MG63 (cell line): ENCODE results near the gene ARHGEF10L. TPM values are rescaled to one million over a fixed set of nuclear protein-coding genes. Genes with fewer than 3 reads are reported as not detected.

Source experiments
- DNase-seq: peaks from one replicate; pipeline ENCODE4 v3.0.0-alpha.2; 2020
- H3K27me3 ChIP-seq: fragments of 250-450 bp; sonication (Bioruptor Pico); 2 replicates; pipeline ENCODE4 v1.5.1; 2020; ENCODE audit warnings: mild to moderate bottlenecking, moderate library complexity
- H3K36me3 ChIP-seq: fragments of 250-450 bp; sonication (Bioruptor Pico); 2 replicates; pipeline ENCODE4 v1.5.1; 2020; ENCODE audit warnings: mild to moderate bottlenecking, moderate library complexity
- H3K4me3 ChIP-seq: fragments of 250-450 bp; sonication (Bioruptor Pico); 2 replicates; pipeline ENCODE4 v1.5.1; 2020; ENCODE audit warnings: mild to moderate bottlenecking, moderate library complexity
- H3K9me3 ChIP-seq: fragments of 250-450 bp; sonication (Bioruptor Pico); 2 replicates; pipeline ENCODE4 v1.5.1; 2020; ENCODE audit warnings: mild to moderate bottlenecking, moderate library complexity
- total RNA-seq: library from RNA; depleted of rRNA; stranded (reverse); fragments of >200 nt; shearing (Covaris generic); gene quantifications from 2 replicates; pipeline ENCODE4 v1.2.3, GENCODE V29; 2014; ENCODE audit warnings: low replicate concordance

Gene ARHGEF10L
- total RNA-seq, 1 experiment from 2014 or later = 15.9 TPM

- no peak for DNase-seq
- Histone ChIP-seq H3K27me3 (no peaks in the 10 kb centered on the region), H3K4me3 (no peak overlapping the region), H3K36me3 (no peaks in the 10 kb centered on the region), H3K9me3 (no peaks in the 10 kb centered on the region)
Observed at GRCh38 chr1:17728123-17728712, 188.7 kb downstream of the ARHGEF10L start.

- no peak overlapping the region for H3K4me3 ChIP-seq
- no peaks in the 10 kb centered on the region for H3K9me3 ChIP-seq
- no peaks in the 10 kb centered on the region for H3K36me3 ChIP-seq
- no peaks in the 10 kb centered on the region for H3K27me3 ChIP-seq
- DNase-seq = no peak
Observed at GRCh38 chr1:17729248-17729647, 189.8 kb downstream of the ARHGEF10L start.

- DNase-seq = no peak
- Histone ChIP-seq H3K4me3 (no peak overlapping the region), H3K36me3 (no peaks in the 10 kb centered on the region), H3K9me3 (no peaks in the 10 kb centered on the region), H3K27me3 (no peaks in the 10 kb centered on the region)
Observed at GRCh38 chr1:17729909-17730308, 190.4 kb downstream of the ARHGEF10L start.

- no peak for DNase-seq
- Histone ChIP-seq H3K36me3 (no peaks in the 10 kb centered on the region), H3K9me3 (no peaks in the 10 kb centered on the region), H3K4me3 (no peak overlapping the region), H3K27me3 (no peaks in the 10 kb centered on the region)
Observed at GRCh38 chr1:17731460-17731859, 192.0 kb downstream of the ARHGEF10L start.

GRCh38 chr1:17732475-17732874 lies 193.0 kb downstream of the ARHGEF10L start:
- Histone ChIP-seq H3K9me3 (no peaks in the 10 kb centered on the region), H3K4me3 (no peak overlapping the region), H3K27me3 (no peaks in the 10 kb centered on the region), H3K36me3 (no peaks in the 10 kb centered on the region)
- peak; percentile 49 for DNase-seq

- Histone ChIP-seq H3K9me3 (no peaks in the 10 kb centered on the region), H3K36me3 (no peaks in the 10 kb centered on the region), H3K27me3 (no peaks in the 10 kb centered on the region), H3K4me3 (no peak overlapping the region)
- no peak for DNase-seq
Observed at GRCh38 chr1:17733661-17734060, 194.2 kb downstream of the ARHGEF10L start.

GRCh38 chr1:17734609-17735008 lies 195.1 kb downstream of the ARHGEF10L start:
- Histone ChIP-seq H3K4me3 (no peak overlapping the region), H3K27me3 (no peaks in the 10 kb centered on the region), H3K9me3 (no peaks in the 10 kb centered on the region), H3K36me3 (no peaks in the 10 kb centered on the region)
- no peak for DNase-seq

GRCh38 chr1:17735348-17735747 lies 195.8 kb downstream of the ARHGEF10L start:
- Histone ChIP-seq H3K4me3 (no peak overlapping the region), H3K9me3 (no peaks in the 10 kb centered on the region), H3K27me3 (no peaks in the 10 kb centered on the region), H3K36me3 (no peaks in the 10 kb centered on the region)
- DNase-seq = no peak

GRCh38 chr1:17735793-17736192 lies 196.3 kb downstream of the ARHGEF10L start:
- Histone ChIP-seq H3K4me3 (no peak overlapping the region), H3K9me3 (no peaks in the 10 kb centered on the region), H3K36me3 (no peaks in the 10 kb centered on the region), H3K27me3 (no peaks in the 10 kb centered on the region)
- no peak for DNase-seq

GRCh38 chr1:17736625-17737024 lies 197.1 kb downstream of the ARHGEF10L start:
- Histone ChIP-seq H3K4me3 (no peak overlapping the region), H3K36me3 (no peaks in the 10 kb centered on the region), H3K27me3 (no peaks in the 10 kb centered on the region), H3K9me3 (no peaks in the 10 kb centered on the region)
- no peak for DNase-seq

- H3K27me3 ChIP-seq = no peaks in the 10 kb centered on the region
- no peak for DNase-seq
- no peak overlapping the region for H3K4me3 ChIP-seq
- H3K36me3 ChIP-seq = no peaks in the 10 kb centered on the region
- no peaks in the 10 kb centered on the region for H3K9me3 ChIP-seq
Observed at GRCh38 chr1:17739050-17739449, 199.6 kb downstream of the ARHGEF10L start.

- no peaks in the 10 kb centered on the region for H3K9me3 ChIP-seq
- H3K36me3 ChIP-seq = no peaks in the 10 kb centered on the region
- DNase-seq = no peak
- no peak overlapping the region for H3K4me3 ChIP-seq
- no peaks in the 10 kb centered on the region for H3K27me3 ChIP-seq
Observed at GRCh38 chr1:17741052-17741451, 201.6 kb downstream of the ARHGEF10L start.

GRCh38 chr1:17742583-17742982 lies 203.1 kb downstream of the ARHGEF10L start:
- Histone ChIP-seq H3K9me3 (no peaks in the 10 kb centered on the region), H3K4me3 (no peak overlapping the region)
- peak; percentile 44 for DNase-seq

GRCh38 chr1:17743008-17743647 lies 203.6 kb downstream of the ARHGEF10L start:
- DNase-seq = no peak
- Histone ChIP-seq H3K4me3 (no peak overlapping the region), H3K36me3 (no peaks in the 10 kb centered on the region), H3K9me3 (no peaks in the 10 kb centered on the region), H3K27me3 (no peaks in the 10 kb centered on the region)

More at GRCh38 chr1:17742583-17742982, 203.1 kb downstream of the ARHGEF10L start:
- H3K27me3 ChIP-seq = no peaks in the 10 kb centered on the region
- H3K36me3 ChIP-seq = no peaks in the 10 kb centered on the region

GRCh38 chr1:17743925-17744324 lies 204.4 kb downstream of the ARHGEF10L start:
- Histone ChIP-seq H3K36me3 (no peaks in the 10 kb centered on the region), H3K4me3 (no peak overlapping the region), H3K27me3 (no peaks in the 10 kb centered on the region), H3K9me3 (no peaks in the 10 kb centered on the region)
- no peak for DNase-seq

- Histone ChIP-seq H3K4me3 (no peak overlapping the region), H3K27me3 (no peaks in the 10 kb centered on the region), H3K36me3 (no peaks in the 10 kb centered on the region), H3K9me3 (no peaks in the 10 kb centered on the region)
- no peak for DNase-seq
Observed at GRCh38 chr1:17744666-17745478, 205.4 kb downstream of the ARHGEF10L start.

- no peak overlapping the region for H3K4me3 ChIP-seq
- H3K27me3 ChIP-seq = no peaks in the 10 kb centered on the region
- no peaks in the 10 kb centered on the region for H3K9me3 ChIP-seq
- no peak for DNase-seq
- no peaks in the 10 kb centered on the region for H3K36me3 ChIP-seq
Observed at GRCh38 chr1:17745479-17745955, 206.0 kb downstream of the ARHGEF10L start.
